GM12878 (cell line): ENCODE data around the gene SMARCD3. TPM values are rescaled to one million over a fixed set of nuclear protein-coding genes. Genes with fewer than 3 reads are reported as not detected.

ENCODE experiments used
- ATAC-seq: fragments of 200-7000 bp; cut with Tn5 transposase; 3 replicates; pipeline ENCODE4 v1.9.1; 2020; ENCODE audit warnings: mild to moderate bottlenecking, moderate library complexity
- BruUV-seq: library from RNA; stranded (reverse); fragments of 400-500 nt; replicated peaks from 2 replicates; lab custom pipeline; 2021; lab: Mats Ljungman, UMichigan
- CTCF ChIA-PET: fragments of 300-600 bp; sonication (Branson Sonifier 250); formaldehyde crosslinking; extraction: SDS; loops from one replicate; lab custom pipeline; 2021; ENCODE audit warnings: inconsistent platforms; lab: Yijun Ruan, JAX
- POLR2A ChIA-PET: fragments of 350-600 bp; formaldehyde crosslinking; extraction: SDS; loops from one replicate; lab custom pipeline; 2021; ENCODE audit warnings: inconsistent platforms; lab: Charles Lee
- RAD21 ChIA-PET: fragments of 300-600 bp; sonication (Branson Sonifier 250); formaldehyde crosslinking; loops from one replicate; lab custom pipeline; 2023; ENCODE audit warnings: antibody characterized with exemption; ENCODE audit not compliant: unreplicated experiment; lab: Charles Lee
- SMC1A ChIA-PET: fragments of 300-600 bp; sonication (Branson Sonifier 250); formaldehyde crosslinking; loops from one replicate; lab custom pipeline; 2023; ENCODE audit not compliant: unreplicated experiment, uncharacterized antibody; lab: Charles Lee
- DNase-seq: peaks from one replicate; pipeline ENCODE4 v3.0.0-alpha.2; 2011; ENCODE audit warnings: low read depth, low spot score
- FAIRE-seq: peaks from 3 replicates; lab custom pipeline; 2011; peaks lifted over from hg19 to GRCh38; lab: Jason Lieb, UNC
- H2AFZ ChIP-seq: 2 replicates; pipeline ENCODE4 v1.6.0; 2011; ENCODE audit warnings: low read depth, low read length, control low read depth; ENCODE audit not compliant: control insufficient read depth
- H3K27ac ChIP-seq: 2 replicates; pipeline ENCODE4 v1.5.1; 2011; ENCODE audit warnings: control low read depth; ENCODE audit not compliant: control insufficient read depth, insufficient read depth
- H3K27me3 ChIP-seq, 2 experiments: replicated peaks in 1 of 2; 2 replicates each; pipeline versions ENCODE4 v1.6.0 to v1.6.1; 2011; ENCODE audit warnings: low read length in 1 of 2; ENCODE audit not compliant: control insufficient read depth in 2 of 2, insufficient read depth in 2 of 2
- H3K36me3 ChIP-seq, 2 experiments: 2 replicates each; pipeline ENCODE4 v1.5.1; 2011; ENCODE audit warnings: low read length in 1 of 2; ENCODE audit not compliant: control insufficient read depth in 2 of 2, insufficient read depth in 2 of 2
- H3K4me1 ChIP-seq: 2 replicates; pipeline ENCODE4 v1.6.1; 2011; ENCODE audit warnings: mild to moderate bottlenecking, low read length, moderate library complexity, mixed read lengths; ENCODE audit not compliant: control insufficient read depth, insufficient read depth
- H3K4me2 ChIP-seq: 2 replicates; pipeline ENCODE4 v1.6.0; 2011; ENCODE audit warnings: control low read depth; ENCODE audit not compliant: control insufficient read depth, insufficient read depth
- H3K4me3 ChIP-seq: fragments of 200-600 bp; sonication (generic); 2 replicates; pipeline ENCODE4 v1.5.1; 2016
- H3K79me2 ChIP-seq: 2 replicates; pipeline ENCODE4 v1.6.0; 2011; ENCODE audit warnings: low read length; ENCODE audit not compliant: control insufficient read depth, insufficient read depth
- H3K9ac ChIP-seq: 2 replicates; pipeline ENCODE4 v1.8.0; 2011; ENCODE audit warnings: low read length, control low read depth, mixed read lengths; ENCODE audit not compliant: control insufficient read depth, insufficient read depth
- H3K9me3 ChIP-seq: replicated peaks from 3 replicates; pipeline ENCODE4 v1.5.1; 2011; ENCODE audit warnings: mild to moderate bottlenecking, low read length; ENCODE audit not compliant: control insufficient read depth, insufficient read depth
- H4K20me1 ChIP-seq: 2 replicates; pipeline ENCODE4 v1.6.0; 2011; ENCODE audit not compliant: control insufficient read depth, insufficient read depth
- CHD1 ChIP-seq: IDR thresholded peaks from 2 replicates; pipeline ENCODE4 v1.6.1; 2012; ENCODE audit warnings: low read depth, low read length, improper control_type of control experiment
- EP300 ChIP-seq, 2 experiments: fragments of 150-350 bp in 1 of 2; IDR thresholded peaks; 2 replicates each; pipeline ENCODE4 v1.6.1; 2011 to 2012; ENCODE audit warnings: low read depth in 2 of 2, low read length in 2 of 2, borderline replicate concordance in 1 of 2, improper control_type of control experiment in 1 of 2, inconsistent platforms in 1 of 2; ENCODE audit not compliant: control insufficient read depth in 1 of 2
- ETV6 ChIP-seq, 2 experiments: fragments of 450-650 bp in 1 of 2; IDR thresholded peaks in 1 of 2; conservative IDR thresholded peaks in 1 of 2; 2 replicates each; pipeline ENCODE4 v1.6.1; 2014; ENCODE audit warnings: antibody characterized with exemption in 1 of 2, borderline replicate concordance in 1 of 2, low read depth in 1 of 2, mild to moderate bottlenecking in 1 of 2, moderate library complexity in 1 of 2
- EZH2 ChIP-seq: IDR thresholded peaks from 2 replicates; pipeline ENCODE4 v1.6.1; 2012; ENCODE audit warnings: low read depth, mild to moderate bottlenecking, control low read depth, inconsistent platforms, low read length, borderline replicate concordance; ENCODE audit not compliant: control insufficient read depth
- KDM1A ChIP-seq: fragments of 200-600 bp; sonication (generic); IDR thresholded peaks from 2 replicates; pipeline ENCODE4 v1.6.1; 2016; ENCODE audit warnings: borderline replicate concordance
- TCF12 ChIP-seq: IDR thresholded peaks from 2 replicates; pipeline ENCODE4 v1.6.1; 2011; ENCODE audit warnings: low read depth, mild to moderate bottlenecking, low read length
- ZNF622 ChIP-seq: fragments of 450-650 bp; IDR thresholded peaks from 2 replicates; pipeline ENCODE4 v1.6.1; 2017; ENCODE audit warnings: mild to moderate bottlenecking, inconsistent platforms
- ZSCAN29 ChIP-seq: fragments of 450-650 bp; IDR thresholded peaks from 2 replicates; pipeline ENCODE4 v1.6.1; 2017; ENCODE audit warnings: mild to moderate bottlenecking, moderate library complexity
- WGBS: methylation state at CpG from one replicate; pipeline ENCODE4 v1.1.6; 2016; ENCODE audit warnings: low lambda C conversion rate; ENCODE audit not compliant: insufficient replicate concordance, insufficient coverage; ENCODE audit errors: missing lambda C conversion rate; 5-methylcytosine and 5-hydroxymethylcytosine counted together
- in situ Hi-C: fragments of 300-500 bp; cut with MboI; formaldehyde crosslinking; loops from 9 replicates; pipeline ENCODE4 v1.14.3; 2018; ENCODE audit warnings: mixed read lengths
- intact Hi-C: fragments of 100-400 bp; cut with micrococcal nuclease; formaldehyde crosslinking; loops from one replicate; pipeline ENCODE4 v1.14.2; 2022; ENCODE audit not compliant: unreplicated experiment
- polyA plus RNA-seq, 11 experiments: library from polyadenylated mRNA; depleted of rRNA in 4 of 11; unstranded in 6 of 11; stranded (reverse) in 5 of 11; fragments of >200 nt; fragmentation: Nextera tagmentation in 4 of 11; fragmentation: Illumina TruSeq in 1 of 11; extraction: Ambion mirVana in 4 of 11; extraction: Trizol in 1 of 11; gene quantifications; 1 replicate in 1 of 11; 2 replicates in 10 of 11; pipeline versions ENCODE4 v1.2.1 to v1.2.3, GENCODE V29; 2011 to 2016; ENCODE audit warnings: inconsistent platforms in 2 of 11, missing spikeins in 2 of 11, low read depth in 1 of 11
- total RNA-seq, 4 experiments: library from RNA; depleted of rRNA in 3 of 4; stranded (reverse); fragments of >200 nt in 3 of 4; fragmentation: Illumina TruSeq in 1 of 4; extraction: Trizol in 1 of 4; gene quantifications; 2 replicates each; pipeline versions ENCODE4 v1.2.1 to v1.2.3, GENCODE V29; 2013 to 2021
- TF ChIP-seq, protein P1 (sequence below): IDR thresholded peaks from 2 replicates; pipeline ENCODE4 v1.6.1; 2012; ENCODE audit warnings: low read depth, low read length, improper control_type of control experiment
- TF ChIP-seq, protein P2 (sequence below): IDR thresholded peaks from 2 replicates; pipeline ENCODE4 v1.6.1; 2011; ENCODE audit warnings: borderline replicate concordance, low read depth, mild to moderate bottlenecking, moderate library complexity, low read length; ENCODE audit not compliant: insufficient read depth, poor library complexity, severe bottlenecking
- TF ChIP-seq, protein P3 (sequence below): fragments of 450-650 bp; IDR thresholded peaks from 2 replicates; pipeline ENCODE4 v1.6.1; 2017; ENCODE audit warnings: low read depth, mild to moderate bottlenecking, moderate library complexity
- TF ChIP-seq, protein P4 (sequence below): IDR thresholded peaks from 2 replicates; pipeline ENCODE4 v1.6.1; 2011; ENCODE audit warnings: low read depth, low read length, improper control_type of control experiment, borderline replicate concordance

SMARCD3 gene
- total and polyA plus RNA-seq, 10 of the 15 experiments (the other 5 are each of a cell fraction or from before 2014, with no cell fraction given): 0.11 to 1.4 (median 0.16) TPM

- DNase-seq: no peak
- ChIA-PET POLR2A (no interaction called here), CTCF (interaction anchor here (0.8 kb wide), 1 partner anchor 21 kb away, joined by 3 read pairs; no protein-coding TSS in a partner anchor), RAD21 (no interaction called here), SMC1A (no interaction called here)
- Histone ChIP-seq H3K4me3 (no peak overlapping the region), H3K27me3 (no peaks in the 10 kb centered on the region), H3K9me3 (no peaks in the 10 kb centered on the region), H3K4me2 (no peak overlapping the region), H3K79me2 (peaks cover 15% of the 10 kb centered on the region), H2AFZ (no peak overlapping the region), H3K36me3 (peaks cover 16 to 32% of the 10 kb centered on the region in 2 experiments), H3K4me1 (no peaks in the 10 kb centered on the region), H3K9ac (no peak overlapping the region), H4K20me1 (no peaks in the 10 kb centered on the region), H3K27ac (no peak overlapping the region)
- no peak for FAIRE-seq
- no peak for ATAC-seq
- no TSS peak for BruUV-seq
- intact Hi-C loops: no loop called here
- 98% methylated on average over 14 of the region's 14 CpGs for WGBS
- in situ Hi-C loops: no loop called here
- TF ChIP-seq, protein P1, sequence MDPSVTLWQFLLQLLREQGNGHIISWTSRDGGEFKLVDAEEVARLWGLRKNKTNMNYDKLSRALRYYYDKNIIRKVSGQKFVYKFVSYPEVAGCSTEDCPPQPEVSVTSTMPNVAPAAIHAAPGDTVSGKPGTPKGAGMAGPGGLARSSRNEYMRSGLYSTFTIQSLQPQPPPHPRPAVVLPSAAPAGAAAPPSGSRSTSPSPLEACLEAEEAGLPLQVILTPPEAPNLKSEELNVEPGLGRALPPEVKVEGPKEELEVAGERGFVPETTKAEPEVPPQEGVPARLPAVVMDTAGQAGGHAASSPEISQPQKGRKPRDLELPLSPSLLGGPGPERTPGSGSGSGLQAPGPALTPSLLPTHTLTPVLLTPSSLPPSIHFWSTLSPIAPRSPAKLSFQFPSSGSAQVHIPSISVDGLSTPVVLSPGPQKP: no peak
- no peak for TF ChIP-seq CHD1
- TF ChIP-seq, protein P2, sequence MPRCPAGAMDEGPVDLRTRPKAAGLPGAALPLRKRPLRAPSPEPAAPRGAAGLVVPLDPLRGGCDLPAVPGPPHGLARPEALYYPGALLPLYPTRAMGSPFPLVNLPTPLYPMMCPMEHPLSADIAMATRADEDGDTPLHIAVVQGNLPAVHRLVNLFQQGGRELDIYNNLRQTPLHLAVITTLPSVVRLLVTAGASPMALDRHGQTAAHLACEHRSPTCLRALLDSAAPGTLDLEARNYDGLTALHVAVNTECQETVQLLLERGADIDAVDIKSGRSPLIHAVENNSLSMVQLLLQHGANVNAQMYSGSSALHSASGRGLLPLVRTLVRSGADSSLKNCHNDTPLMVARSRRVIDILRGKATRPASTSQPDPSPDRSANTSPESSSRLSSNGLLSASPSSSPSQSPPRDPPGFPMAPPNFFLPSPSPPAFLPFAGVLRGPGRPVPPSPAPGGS: no peak
- no peak for TF ChIP-seq TCF12
- no peak for TF ChIP-seq KDM1A
- TF ChIP-seq, protein P3, sequence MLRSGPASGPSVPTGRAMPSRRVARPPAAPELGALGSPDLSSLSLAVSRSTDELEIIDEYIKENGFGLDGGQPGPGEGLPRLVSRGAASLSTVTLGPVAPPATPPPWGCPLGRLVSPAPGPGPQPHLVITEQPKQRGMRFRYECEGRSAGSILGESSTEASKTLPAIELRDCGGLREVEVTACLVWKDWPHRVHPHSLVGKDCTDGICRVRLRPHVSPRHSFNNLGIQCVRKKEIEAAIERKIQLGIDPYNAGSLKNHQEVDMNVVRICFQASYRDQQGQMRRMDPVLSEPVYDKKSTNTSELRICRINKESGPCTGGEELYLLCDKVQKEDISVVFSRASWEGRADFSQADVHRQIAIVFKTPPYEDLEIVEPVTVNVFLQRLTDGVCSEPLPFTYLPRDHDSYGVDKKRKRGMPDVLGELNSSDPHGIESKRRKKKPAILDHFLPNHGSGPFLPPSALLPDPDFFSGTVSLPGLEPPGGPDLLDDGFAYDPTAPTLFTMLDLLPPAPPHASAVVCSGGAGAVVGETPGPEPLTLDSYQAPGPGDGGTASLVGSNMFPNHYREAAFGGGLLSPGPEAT: no peak
- no peak for TF ChIP-seq EZH2
- TF ChIP-seq ZNF622: no peak
- TF ChIP-seq ETV6 (conservative IDR thresholded peaks at IDR 0.05 in 1 of 2, IDR thresholded peaks at IDR 0.05 in 1 of 2; ENCODE audit: borderline replicate concordance in 1 of 2, low read depth in 1 of 2): no peak
- TF ChIP-seq ZSCAN29: no peak
- TF ChIP-seq, protein P4, sequence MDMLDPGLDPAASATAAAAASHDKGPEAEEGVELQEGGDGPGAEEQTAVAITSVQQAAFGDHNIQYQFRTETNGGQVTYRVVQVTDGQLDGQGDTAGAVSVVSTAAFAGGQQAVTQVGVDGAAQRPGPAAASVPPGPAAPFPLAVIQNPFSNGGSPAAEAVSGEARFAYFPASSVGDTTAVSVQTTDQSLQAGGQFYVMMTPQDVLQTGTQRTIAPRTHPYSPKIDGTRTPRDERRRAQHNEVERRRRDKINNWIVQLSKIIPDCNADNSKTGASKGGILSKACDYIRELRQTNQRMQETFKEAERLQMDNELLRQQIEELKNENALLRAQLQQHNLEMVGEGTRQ: no peak
- no peak for TF ChIP-seq EP300 (IDR thresholded peaks at IDR 0.05; ENCODE audit: borderline replicate concordance in 1 of 2, control insufficient read depth in 1 of 2, low read depth in 2 of 2, low read length in 2 of 2)
- TF ChIP-seq, all 136 proteins: peak for 0
Observed at GRCh38 chr7:151223728-151224127, 24.8 kb downstream of the SMARCD3 start.
